DMS153 (cell line): ENCODE results near the gene TAOK3.
"Not testable (repeated sequence)": the region's sequence is repeated elsewhere in the genome, so short reads cannot be mapped to it uniquely, and the experiment has no call there.

Experiments used
- DNase-seq: peaks from one replicate; lab custom pipeline; 2025; lab: John Stamatoyannopoulos, UW

The TAOK3 gene

GRCh38 chr12:118373616-118374015 lies 909 bp upstream of the TAOK3 start:
- no peak for DNase-seq

GRCh38 chr12:118371321-118372282 lies 1.1 kb downstream of the TAOK3 start:
- no peak for DNase-seq

- no peak for DNase-seq
Observed at GRCh38 chr12:118370601-118371000, 2.1 kb downstream of the TAOK3 start.

- no peak for DNase-seq
Observed at GRCh38 chr12:118368821-118369220, 3.9 kb downstream of the TAOK3 start.

- DNase-seq = no peak
Observed at GRCh38 chr12:118361889-118362288, 10.8 kb downstream of the TAOK3 start.

- no peak for DNase-seq
Observed at GRCh38 chr12:118361092-118361404, 11.7 kb downstream of the TAOK3 start.

- DNase-seq = no peak
Observed at GRCh38 chr12:118359541-118359915, 13.2 kb downstream of the TAOK3 start.

- DNase-seq = no peak
Observed at GRCh38 chr12:118358612-118359540, 13.8 kb downstream of the TAOK3 start.

- DNase-seq = no peak
Observed at GRCh38 chr12:118358008-118358359, 14.7 kb downstream of the TAOK3 start.

GRCh38 chr12:118357257-118358007 lies 15.3 kb downstream of the TAOK3 start:
- DNase-seq = no peak

- DNase-seq = no peak
Observed at GRCh38 chr12:118356809-118357256, 15.9 kb downstream of the TAOK3 start.

GRCh38 chr12:118355843-118356242 lies 16.9 kb downstream of the TAOK3 start:
- no peak for DNase-seq

GRCh38 chr12:118354903-118355302 lies 17.8 kb downstream of the TAOK3 start:
- DNase-seq = no peak

GRCh38 chr12:118354503-118354902 lies 18.2 kb downstream of the TAOK3 start:
- DNase-seq = not testable (repeated sequence)

GRCh38 chr12:118353721-118354120 lies 19.0 kb downstream of the TAOK3 start:
- DNase-seq = no peak

- no peak for DNase-seq
Observed at GRCh38 chr12:118350908-118351559, 21.7 kb downstream of the TAOK3 start.

GRCh38 chr12:118347916-118348315 lies 24.8 kb downstream of the TAOK3 start:
- no peak for DNase-seq

GRCh38 chr12:118346895-118347294 lies 25.8 kb downstream of the TAOK3 start:
- no peak for DNase-seq

GRCh38 chr12:118345355-118345754 lies 27.4 kb downstream of the TAOK3 start:
- DNase-seq = no peak

GRCh38 chr12:118344829-118345228 lies 27.9 kb downstream of the TAOK3 start:
- DNase-seq = no peak

- no peak for DNase-seq
Observed at GRCh38 chr12:118342090-118342489, 30.6 kb downstream of the TAOK3 start.
